Measurements from ENCODE around the gene AARS2. TPM values are rescaled to one million over a fixed set of nuclear protein-coding genes. Genes with fewer than 3 reads are reported as not detected.

The AARS2 gene
- total and polyA plus RNA-seq, 2 of the 8 experiments (the other 6 are each of a cell fraction or from before 2014, with no cell fraction given), result 8.6 to 20.4 TPM

DNA sequence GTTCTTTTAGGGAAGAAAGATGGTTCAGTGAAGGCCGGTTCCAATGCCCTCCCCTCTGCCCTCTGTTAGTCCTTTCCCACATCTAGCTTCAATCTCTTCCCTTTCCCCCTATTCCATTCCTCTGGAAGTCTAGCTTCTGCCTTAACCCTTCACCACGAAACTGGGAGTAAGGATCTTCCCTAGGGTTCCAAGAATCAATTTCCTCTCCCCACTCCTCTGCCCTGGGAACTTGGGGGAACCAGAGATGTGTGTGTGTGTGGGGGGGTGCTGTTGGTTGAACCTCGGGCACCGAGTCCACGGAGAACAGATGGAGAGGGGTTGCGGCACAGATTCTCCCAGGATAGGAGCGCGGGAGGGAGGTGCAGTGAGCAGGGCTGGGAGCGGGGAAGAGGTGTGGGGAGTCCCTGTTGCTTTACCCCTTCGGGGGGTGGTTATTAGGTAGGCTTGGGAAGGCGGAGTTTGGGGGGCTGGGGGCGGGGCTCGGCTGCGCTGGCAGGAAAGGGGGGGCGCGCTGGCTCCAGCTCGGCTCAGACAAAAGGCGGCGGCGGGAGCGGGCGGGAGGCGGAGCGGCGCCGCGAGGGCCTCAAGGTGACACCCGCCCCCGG is 43.1 kb downstream of the AARS2 start, which contains the start of gene TMEM151B:
TMEM151B (plus strand) TSS at position 530 of the 605 bp plus-strand sequence. CDS start 293 bp downstream, outside the sequence.
- H3K18ac ChIP-seq (ENCODE audit: extremely low read depth, low read length), result peak within 1 kb of the TSS; percentile 79; the same call in 1 of the 2 replicates
- peak within 1 kb of the TSS; percentile 34; the same call in 1 of the 2 replicates for H2AFZ ChIP-seq (ENCODE audit: low read length)
- FAIRE-seq (no peak), DNase-seq (ENCODE audit: low read depth in 1 of 2, low spot score in 2 of 2) (peak in 1 of 2 experiments; percentile 74)
- no peak within 1 kb of the TSS for H3K4ac ChIP-seq (replicated peaks; ENCODE audit: insufficient read length, low read depth, low read length)
- no peak within 1 kb of the TSS for H3K9ac ChIP-seq (replicated peaks in 1 of 4; ENCODE audit: extremely low read depth in 1 of 4, low read depth in 3 of 4, low read length in 3 of 4)
- H2BK120ac ChIP-seq (replicated peaks; ENCODE audit: low read depth, low read length), result no peak within 1 kb of the TSS
- H4K5ac ChIP-seq (ENCODE audit: insufficient read length, low read depth, low read length), result no peak within 1 kb of the TSS
- H3K27me3 ChIP-seq (replicated peaks in 1 of 4; ENCODE audit: control insufficient read depth in 3 of 4, extremely low read depth in 1 of 4, insufficient read depth in 3 of 4, low read length in 3 of 4), result peaks cover 0 to 3% (median 0%) of the 10 kb centered on the region in 4 experiments; a peak in 2 of 7 replicates
- H2BK12ac ChIP-seq (ENCODE audit: low read depth, low read length), result no peak within 1 kb of the TSS; the same call in 1 of the 2 replicates
- peak within 1 kb of the TSS; percentile 36 to 60 (median 52) for H3K4me3 ChIP-seq (ENCODE audit: extremely low read depth in 1 of 4, insufficient read depth in 2 of 4, low read depth in 3 of 4, low read length in 4 of 4)
- peaks cover 8% of the 10 kb centered on the region; the same call in 1 of the 2 replicates for H3K23me2 ChIP-seq (ENCODE audit: low read depth, low read length)
- H3K4me2 ChIP-seq (ENCODE audit: insufficient read depth in 1 of 2, low read depth in 2 of 2, low read length in 2 of 2), result peak within 1 kb of the TSS; percentile 74 to 82
- H3K9me3 ChIP-seq (ENCODE audit: insufficient read depth in 2 of 2, low read depth in 1 of 2, low read length in 1 of 2), result no peaks in the 10 kb centered on the region
- peak within 1 kb of the TSS; percentile 26; the same call in 1 of the 2 replicates for H4K8ac ChIP-seq (ENCODE audit: extremely low read depth, insufficient read depth, low read length)
- WGBS, 2 experiments (ENCODE audit: extremely low coverage in 1 of 2, insufficient coverage in 1 of 2, insufficient read length in 1 of 2, insufficient replicate concordance in 2 of 2, low coverage in 1 of 2, low lambda C conversion rate in 2 of 2, missing lambda C conversion rate in 1 of 2), result 25% methylated on average over 6 of the region's 29 CpGs; no CpG with 5 or more reads in 1 of the 2 experiments
- no peak within 1 kb of the TSS for H2AK5ac ChIP-seq (ENCODE audit: low read depth, low read length)
- H3K4me1 ChIP-seq (replicated peaks in 1 of 4; ENCODE audit: control insufficient read depth in 3 of 4, insufficient read depth in 4 of 4, low read length in 3 of 4), result peaks cover 12 to 33% (median 14%) of the 10 kb centered on the region in 4 experiments
- no peak within 1 kb of the TSS for H4K91ac ChIP-seq (replicated peaks; ENCODE audit: insufficient read length, low read length)
- H3K79me2 ChIP-seq (ENCODE audit: control insufficient read depth in 1 of 2, insufficient read depth in 2 of 2, low read length in 2 of 2), result no peaks in the 10 kb centered on the region
- CTCF ChIA-PET (ENCODE audit: partially characterized antibody), result interaction anchor here (0.6 to 19.0 kb wide), 8 partner anchors 9 to 812 kb away, joined by 3 to 330 read pairs (median 30); partner anchors contain the start of genes AARS2 and SLC35B2
- H4K20me1 ChIP-seq (replicated peaks in 1 of 2; ENCODE audit: control insufficient read depth in 1 of 2, insufficient read depth in 2 of 2, low read length in 2 of 2), result peaks cover 0 to under 1% of the 10 kb centered on the region in 2 experiments
- H3K27ac ChIP-seq (ENCODE audit: low read depth, low read length), result no peak within 1 kb of the TSS
- H2BK5ac ChIP-seq (ENCODE audit: low read depth, low read length), result peak within 1 kb of the TSS; percentile 4; the same call in 1 of the 2 replicates
- no peak within 1 kb of the TSS for H3K23ac ChIP-seq (ENCODE audit: insufficient read length)
- no peak within 1 kb of the TSS for H2BK15ac ChIP-seq (ENCODE audit: low read length)
- no peak within 1 kb of the TSS for H3K14ac ChIP-seq (ENCODE audit: insufficient read length)
- H3K56ac ChIP-seq (replicated peaks; ENCODE audit: insufficient read length, low read depth, low read length), result no peak within 1 kb of the TSS
- peak within 1 kb of the TSS; percentile 29; the same call in 1 of the 2 replicates for H2BK20ac ChIP-seq (ENCODE audit: low read length)
- no peaks in the 10 kb centered on the region; the same call in 1 of the 2 replicates for H3K79me1 ChIP-seq (ENCODE audit: low read depth, low read length)
- H3K36me3 ChIP-seq (ENCODE audit: control insufficient read depth in 2 of 4, insufficient read depth in 4 of 4, low read length in 3 of 4), result peaks cover 0 to 9% (median 0%) of the 10 kb centered on the region in 4 experiments; a peak in 3 of 8 replicates
- POLR2A ChIA-PET (ENCODE audit: partially characterized antibody), result interaction anchor here (1.3 to 12.0 kb wide), 10 partner anchors 8 to 69 kb away, joined by 3 to 138 read pairs (median 11); partner anchors contain the start of genes AARS2, HSP90AB1 and SLC35B2
- 0 out of 2 replicates have a peak, but pooled peaks have one; percentile 4 for TF ChIP-seq RBBP5 (IDR thresholded peaks at IDR 0.05; ENCODE audit: borderline replicate concordance, low read depth, low read length)
- TF ChIP-seq, protein P1, sequence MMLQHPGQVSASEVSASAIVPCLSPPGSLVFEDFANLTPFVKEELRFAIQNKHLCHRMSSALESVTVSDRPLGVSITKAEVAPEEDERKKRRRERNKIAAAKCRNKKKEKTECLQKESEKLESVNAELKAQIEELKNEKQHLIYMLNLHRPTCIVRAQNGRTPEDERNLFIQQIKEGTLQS (IDR thresholded peaks at IDR 0.05; ENCODE audit: insufficient read depth, low read depth, low read length), result no peak
- no peak for TF ChIP-seq EP300 (IDR thresholded peaks at IDR 0.05; ENCODE audit: borderline replicate concordance in 1 of 2, low read depth in 2 of 2, low read length in 2 of 2)
- no peak for TF ChIP-seq TBP (IDR thresholded peaks at IDR 0.05; ENCODE audit: low read depth, low read length)
- TF ChIP-seq GABPA (IDR thresholded peaks at IDR 0.05; ENCODE audit: borderline replicate concordance, insufficient read depth, low read length), result no peak
- TF ChIP-seq, protein P2, sequence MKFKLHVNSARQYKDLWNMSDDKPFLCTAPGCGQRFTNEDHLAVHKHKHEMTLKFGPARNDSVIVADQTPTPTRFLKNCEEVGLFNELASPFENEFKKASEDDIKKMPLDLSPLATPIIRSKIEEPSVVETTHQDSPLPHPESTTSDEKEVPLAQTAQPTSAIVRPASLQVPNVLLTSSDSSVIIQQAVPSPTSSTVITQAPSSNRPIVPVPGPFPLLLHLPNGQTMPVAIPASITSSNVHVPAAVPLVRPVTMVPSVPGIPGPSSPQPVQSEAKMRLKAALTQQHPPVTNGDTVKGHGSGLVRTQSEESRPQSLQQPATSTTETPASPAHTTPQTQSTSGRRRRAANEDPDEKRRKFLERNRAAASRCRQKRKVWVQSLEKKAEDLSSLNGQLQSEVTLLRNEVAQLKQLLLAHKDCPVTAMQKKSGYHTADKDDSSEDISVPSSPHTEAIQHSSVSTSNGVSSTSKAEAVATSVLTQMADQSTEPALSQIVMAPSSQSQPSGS (IDR thresholded peaks at IDR 0.05; ENCODE audit: low read length), result no peak
- TF ChIP-seq EZH2 (IDR thresholded peaks at IDR 0.05; ENCODE audit: low read depth, low read length, severe bottlenecking), result no peak
- TF ChIP-seq KDM1A (IDR thresholded peaks at IDR 0.05; ENCODE audit: borderline replicate concordance, low read length), result 0 out of 2 replicates have a peak, but pooled peaks have one; percentile 41
